ENCODE measurements around the gene TRIM29.

The TRIM29 gene

DNA sequence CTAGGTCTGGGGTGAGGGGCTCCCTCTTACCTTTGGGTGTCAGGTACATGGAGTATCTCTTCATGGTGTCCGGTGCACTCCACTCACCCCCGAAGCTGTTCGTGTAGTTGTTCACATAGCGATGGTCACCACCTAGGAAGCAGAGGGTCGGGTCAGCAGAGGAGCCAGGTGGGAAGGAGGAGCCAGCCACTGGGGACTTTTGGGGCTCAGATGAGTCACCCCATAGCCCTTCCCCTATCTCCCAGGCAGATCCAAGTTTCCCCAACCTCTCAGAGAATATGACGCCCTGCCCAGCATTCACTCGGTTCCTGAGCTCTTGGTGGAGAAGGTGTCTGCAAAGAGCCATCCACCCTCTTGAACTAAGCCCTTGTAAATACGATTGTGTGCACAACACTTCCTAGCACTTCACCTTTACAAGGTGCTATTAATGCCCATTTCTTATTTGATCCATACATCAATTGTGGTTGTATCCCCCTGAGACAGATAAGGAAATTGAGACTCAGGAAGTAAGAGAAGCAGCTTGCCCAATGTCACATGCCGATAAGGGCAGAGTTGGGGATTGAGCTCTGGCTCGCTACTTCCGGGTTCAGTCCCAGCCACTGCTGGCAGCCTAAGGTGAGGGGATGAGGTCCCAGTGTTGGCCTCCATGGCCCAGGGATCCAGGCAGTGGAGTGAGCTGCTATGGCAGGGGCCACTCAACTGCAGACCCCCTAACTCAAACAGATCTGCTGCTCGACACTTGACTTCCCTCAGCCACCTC, 14.8 kb downstream of the TRIM29 start:
- no peak overlapping the region for H3K27ac ChIP-seq (ENCODE audit: insufficient read depth, low read depth, low read length, poor library complexity, severe bottlenecking)
- peaks cover 3% of the 10 kb centered on the region for H3K4me1 ChIP-seq (ENCODE audit: control insufficient read depth, insufficient read depth, low read length)
- H3K9me3 ChIP-seq (ENCODE audit: control insufficient read depth, low read length), result no peaks in the 10 kb centered on the region
- no peak overlapping the region for H3K4me3 ChIP-seq (ENCODE audit: insufficient read depth, low read depth, low read length)
- 94 to 95% methylated on average over 12 of the region's 12 CpGs for WGBS, 2 experiments
- H3K36me3 ChIP-seq (ENCODE audit: control insufficient read depth, insufficient read depth, low read length), result no peaks in the 10 kb centered on the region
- H3K27me3 ChIP-seq (ENCODE audit: control insufficient read depth, insufficient read depth, low read length, poor library complexity, severe bottlenecking), result peaks cover 3% of the 10 kb centered on the region

DNA sequence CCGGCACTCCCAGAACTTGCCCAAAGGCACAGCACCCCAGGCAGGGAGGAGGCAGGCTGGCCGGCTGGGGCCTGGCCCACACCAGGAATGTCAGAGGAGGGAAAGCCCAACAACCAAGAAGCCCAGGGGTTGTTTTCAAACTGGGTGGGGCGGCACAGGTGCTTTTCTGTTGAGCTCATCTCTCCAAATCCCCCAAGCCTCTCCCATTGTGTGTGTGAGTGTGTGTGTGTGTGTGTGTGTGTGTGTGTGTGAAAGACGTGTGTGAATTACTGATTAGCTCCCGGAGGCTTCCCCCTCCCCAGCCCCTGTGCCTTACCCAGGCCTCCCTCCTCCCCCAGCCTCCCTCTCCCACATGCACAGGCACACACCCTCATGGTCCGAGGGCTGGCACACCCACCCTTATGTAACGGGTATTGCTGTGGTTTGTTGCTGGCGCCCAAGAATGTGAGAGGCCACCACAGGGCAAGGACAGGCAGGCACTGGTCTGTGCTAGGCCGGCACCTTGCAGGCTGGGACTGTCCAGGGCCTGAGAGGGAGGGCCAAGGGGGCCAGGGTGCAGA, 15.9 kb downstream of the TRIM29 start:
- WGBS, 2 experiments, result 78 to 80% methylated on average over 8 of the region's 9 CpGs
- Histone ChIP-seq H3K4me3 (ENCODE audit: insufficient read depth, low read depth, low read length) (no peak overlapping the region), H3K9me3 (ENCODE audit: control insufficient read depth, low read length) (no peaks in the 10 kb centered on the region), H3K4me1 (ENCODE audit: control insufficient read depth, insufficient read depth, low read length) (peaks cover 6% of the 10 kb centered on the region), H3K27ac (ENCODE audit: insufficient read depth, low read depth, low read length, poor library complexity, severe bottlenecking) (no peak overlapping the region), H3K27me3 (ENCODE audit: control insufficient read depth, insufficient read depth, low read length, poor library complexity, severe bottlenecking) (peaks cover 3% of the 10 kb centered on the region), H3K36me3 (ENCODE audit: control insufficient read depth, insufficient read depth, low read length) (no peaks in the 10 kb centered on the region)

DNA sequence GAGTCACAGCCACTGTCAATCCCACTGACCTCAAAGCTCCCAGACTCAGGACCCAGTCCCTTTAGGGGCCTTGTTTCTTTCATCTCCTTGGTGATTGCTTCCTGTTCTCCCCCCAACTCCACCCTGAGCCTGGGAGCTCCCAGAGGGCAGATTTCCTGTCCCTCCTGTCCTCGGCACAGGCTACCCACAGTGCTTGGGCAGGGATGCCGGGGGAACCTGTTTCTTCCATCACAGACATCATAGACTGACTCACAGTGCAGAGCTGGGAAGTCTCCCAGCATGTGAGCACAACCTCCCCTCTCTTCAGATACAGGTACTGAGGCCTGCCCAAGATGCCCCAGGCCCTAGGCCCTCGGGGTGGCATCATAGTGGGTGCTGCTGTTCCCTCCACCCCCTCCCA, 16.6 kb downstream of the TRIM29 start:
- H3K36me3 ChIP-seq (ENCODE audit: control insufficient read depth, insufficient read depth, low read length), result no peaks in the 10 kb centered on the region
- no peak overlapping the region for H3K4me3 ChIP-seq (ENCODE audit: insufficient read depth, low read depth, low read length)
- peaks cover 6% of the 10 kb centered on the region for H3K4me1 ChIP-seq (ENCODE audit: control insufficient read depth, insufficient read depth, low read length)
- no peaks in the 10 kb centered on the region for H3K9me3 ChIP-seq (ENCODE audit: control insufficient read depth, low read length)
- 85 to 89% methylated on average over 3 of the region's 3 CpGs for WGBS, 2 experiments
- H3K27me3 ChIP-seq (ENCODE audit: control insufficient read depth, insufficient read depth, low read length, poor library complexity, severe bottlenecking), result peaks cover 3% of the 10 kb centered on the region
- H3K27ac ChIP-seq (ENCODE audit: insufficient read depth, low read depth, low read length, poor library complexity, severe bottlenecking), result no peak overlapping the region

DNA sequence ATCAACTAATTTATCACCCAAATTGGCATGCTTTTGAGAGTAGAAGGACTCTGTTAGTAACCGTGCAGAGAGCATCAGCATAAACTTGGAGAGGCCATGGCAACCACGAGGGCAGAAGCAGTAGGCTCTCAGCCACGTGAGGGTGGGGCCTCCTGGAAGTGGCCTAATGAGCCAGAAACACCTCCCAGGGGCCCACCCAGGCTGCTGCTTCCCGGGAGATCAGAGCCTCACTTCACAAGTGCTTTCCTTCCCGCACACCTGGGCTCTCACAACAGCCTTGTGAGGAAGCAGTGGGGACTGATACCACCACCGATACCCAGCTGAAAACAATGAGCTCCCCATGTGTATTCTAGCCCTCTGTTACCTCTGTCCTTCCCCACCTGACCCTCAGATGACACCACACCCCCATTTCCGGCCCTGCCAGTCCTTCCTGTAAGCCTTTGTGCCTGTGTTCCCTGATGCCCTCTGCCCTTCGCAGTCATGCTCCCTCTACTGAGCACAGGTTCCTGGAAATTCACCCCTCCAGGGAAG, 17.0 kb downstream of the TRIM29 start:
- peaks cover 6% of the 10 kb centered on the region for H3K4me1 ChIP-seq (ENCODE audit: control insufficient read depth, insufficient read depth, low read length)
- H3K4me3 ChIP-seq (ENCODE audit: insufficient read depth, low read depth, low read length), result no peak overlapping the region
- WGBS, 2 experiments, result 89 to 90% methylated on average over 8 of the region's 8 CpGs
- no peak overlapping the region for H3K27ac ChIP-seq (ENCODE audit: insufficient read depth, low read depth, low read length, poor library complexity, severe bottlenecking)
- H3K9me3 ChIP-seq (ENCODE audit: control insufficient read depth, low read length), result no peaks in the 10 kb centered on the region
- H3K27me3 ChIP-seq (ENCODE audit: control insufficient read depth, insufficient read depth, low read length, poor library complexity, severe bottlenecking), result peaks cover 3% of the 10 kb centered on the region
- no peaks in the 10 kb centered on the region for H3K36me3 ChIP-seq (ENCODE audit: control insufficient read depth, insufficient read depth, low read length)

DNA sequence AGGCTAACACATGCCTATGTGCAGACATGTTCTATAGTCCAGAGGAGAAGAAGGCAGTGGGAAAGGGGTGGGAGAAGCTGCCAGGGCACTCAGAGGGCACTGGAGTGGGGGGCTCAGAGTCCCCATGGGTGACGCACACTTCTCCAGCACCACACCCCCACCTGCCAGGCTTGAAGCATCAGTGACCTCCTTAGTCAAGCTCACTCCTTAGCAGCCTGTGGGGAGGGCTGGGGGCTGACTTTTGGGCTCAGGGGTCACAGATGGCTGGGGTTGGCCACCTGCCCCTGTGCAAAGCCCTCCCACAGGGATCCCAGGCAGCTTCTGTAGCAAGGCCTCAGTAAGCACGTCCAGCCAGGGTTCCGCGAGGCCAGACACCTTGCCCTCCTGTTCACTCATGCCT, 18.8 kb downstream of the TRIM29 start:
- WGBS, 2 experiments, result 87 to 95% methylated on average over 4 of the region's 4 CpGs
- Histone ChIP-seq H3K4me1 (ENCODE audit: control insufficient read depth, insufficient read depth, low read length) (peaks cover 6% of the 10 kb centered on the region), H3K4me3 (ENCODE audit: insufficient read depth, low read depth, low read length) (no peak overlapping the region), H3K27me3 (ENCODE audit: control insufficient read depth, insufficient read depth, low read length, poor library complexity, severe bottlenecking) (no peaks in the 10 kb centered on the region), H3K27ac (ENCODE audit: insufficient read depth, low read depth, low read length, poor library complexity, severe bottlenecking) (no peak overlapping the region), H3K9me3 (ENCODE audit: control insufficient read depth, low read length) (no peaks in the 10 kb centered on the region), H3K36me3 (ENCODE audit: control insufficient read depth, insufficient read depth, low read length) (no peaks in the 10 kb centered on the region)

DNA sequence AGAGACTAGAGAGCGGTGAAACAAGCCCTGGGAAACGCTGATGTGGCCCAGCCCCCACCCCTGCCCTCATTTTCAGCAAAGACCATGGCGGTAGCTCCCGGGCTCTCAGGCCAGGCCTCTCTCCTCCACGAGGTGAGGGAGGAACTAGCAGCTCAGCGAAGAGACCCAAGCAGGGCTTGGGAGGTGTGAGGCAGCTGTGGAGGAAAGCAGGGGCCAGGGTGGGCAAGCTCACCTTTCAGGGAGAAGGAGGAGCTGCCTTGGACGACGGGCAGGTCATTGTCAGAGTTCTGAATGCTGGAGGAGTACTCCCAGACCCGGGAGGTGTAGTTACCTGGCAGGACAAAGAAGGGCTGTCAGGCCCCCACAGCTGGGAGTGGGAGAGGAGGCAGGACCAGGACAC, 19.9 kb downstream of the TRIM29 start:
- Histone ChIP-seq H3K27me3 (ENCODE audit: control insufficient read depth, insufficient read depth, low read length, poor library complexity, severe bottlenecking) (no peaks in the 10 kb centered on the region), H3K27ac (ENCODE audit: insufficient read depth, low read depth, low read length, poor library complexity, severe bottlenecking) (no peak overlapping the region), H3K4me1 (ENCODE audit: control insufficient read depth, insufficient read depth, low read length) (peaks cover 6% of the 10 kb centered on the region), H3K9me3 (ENCODE audit: control insufficient read depth, low read length) (no peaks in the 10 kb centered on the region), H3K4me3 (ENCODE audit: insufficient read depth, low read depth, low read length) (no peak overlapping the region), H3K36me3 (ENCODE audit: control insufficient read depth, insufficient read depth, low read length) (no peaks in the 10 kb centered on the region)
- WGBS, 2 experiments, result 61 to 64% methylated on average over 9 of the region's 9 CpGs

DNA sequence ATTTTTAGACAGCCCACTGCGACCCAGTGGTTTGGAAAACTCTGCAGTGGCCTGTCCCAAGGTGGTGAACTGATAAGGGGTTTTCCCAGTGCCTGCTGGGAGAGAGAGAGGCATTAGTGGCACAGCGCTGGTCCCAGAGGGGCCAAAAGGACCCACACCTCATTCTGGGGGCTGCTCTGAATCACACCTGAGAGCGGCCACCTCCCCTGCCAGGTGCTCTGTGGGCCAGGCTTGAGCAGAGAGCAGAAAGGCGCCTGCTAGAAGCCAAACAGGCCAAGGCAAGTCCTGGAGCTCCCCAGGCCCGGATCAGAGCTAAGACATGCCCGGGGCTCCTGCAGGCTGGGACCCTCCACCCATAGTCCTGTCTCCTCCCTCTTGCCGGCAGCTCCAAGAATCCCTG, 20.9 kb downstream of the TRIM29 start:
- no peaks in the 10 kb centered on the region for H3K9me3 ChIP-seq (ENCODE audit: control insufficient read depth, low read length)
- WGBS, 2 experiments, result 90 to 94% methylated on average over 7 of the region's 7 CpGs
- no peaks in the 10 kb centered on the region for H3K36me3 ChIP-seq (ENCODE audit: control insufficient read depth, insufficient read depth, low read length)
- H3K27ac ChIP-seq (ENCODE audit: insufficient read depth, low read depth, low read length, poor library complexity, severe bottlenecking), result no peak overlapping the region
- no peaks in the 10 kb centered on the region for H3K27me3 ChIP-seq (ENCODE audit: control insufficient read depth, insufficient read depth, low read length, poor library complexity, severe bottlenecking)
- H3K4me3 ChIP-seq (ENCODE audit: insufficient read depth, low read depth, low read length), result no peak overlapping the region
- peaks cover 6% of the 10 kb centered on the region for H3K4me1 ChIP-seq (ENCODE audit: control insufficient read depth, insufficient read depth, low read length)

DNA sequence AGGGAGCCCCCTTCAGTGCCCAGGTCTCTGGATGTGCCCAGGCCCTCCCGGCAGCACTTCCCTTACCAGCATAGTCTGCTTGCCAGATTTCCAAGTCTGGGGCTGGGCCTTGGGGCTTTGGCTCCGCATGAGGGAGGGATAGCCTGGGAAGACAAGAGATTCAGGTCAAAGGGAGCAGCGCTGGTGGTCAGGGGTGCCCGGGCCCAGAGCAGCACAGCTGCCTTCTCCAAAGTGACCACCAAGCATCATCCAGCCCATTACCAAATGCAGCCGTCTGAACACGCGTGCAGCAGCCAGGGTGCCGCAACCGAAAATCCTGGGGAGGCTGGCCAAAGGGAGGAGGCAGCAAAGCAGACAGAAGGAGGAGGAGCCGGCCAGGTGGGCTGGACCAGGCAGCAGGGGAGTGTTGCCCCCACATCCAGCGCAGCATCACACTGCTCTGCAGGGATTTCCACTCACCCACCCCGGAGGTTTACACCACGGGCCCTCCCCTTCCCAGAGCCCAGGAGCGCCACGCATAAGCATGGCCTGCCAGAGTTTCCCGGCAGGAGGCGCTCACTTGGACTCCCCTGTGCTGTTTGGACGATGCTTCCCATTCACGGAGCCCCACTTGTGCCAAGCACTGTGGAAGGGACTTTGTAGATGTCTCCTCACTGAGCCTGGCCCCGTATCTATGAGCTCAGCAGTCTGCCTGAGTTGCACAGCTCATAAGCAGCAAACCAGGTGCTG, 22.5 kb downstream of the TRIM29 start:
- H3K36me3 ChIP-seq (ENCODE audit: control insufficient read depth, insufficient read depth, low read length), result no peaks in the 10 kb centered on the region
- peaks cover 6% of the 10 kb centered on the region for H3K4me1 ChIP-seq (ENCODE audit: control insufficient read depth, insufficient read depth, low read length)
- WGBS, 2 experiments, result 81 to 82% methylated on average over 20 of the region's 20 CpGs
- H3K27ac ChIP-seq (ENCODE audit: insufficient read depth, low read depth, low read length, poor library complexity, severe bottlenecking), result no peak overlapping the region
- no peaks in the 10 kb centered on the region for H3K27me3 ChIP-seq (ENCODE audit: control insufficient read depth, insufficient read depth, low read length, poor library complexity, severe bottlenecking)
- H3K9me3 ChIP-seq (ENCODE audit: control insufficient read depth, low read length), result no peaks in the 10 kb centered on the region
- H3K4me3 ChIP-seq (ENCODE audit: insufficient read depth, low read depth, low read length), result no peak overlapping the region

DNA sequence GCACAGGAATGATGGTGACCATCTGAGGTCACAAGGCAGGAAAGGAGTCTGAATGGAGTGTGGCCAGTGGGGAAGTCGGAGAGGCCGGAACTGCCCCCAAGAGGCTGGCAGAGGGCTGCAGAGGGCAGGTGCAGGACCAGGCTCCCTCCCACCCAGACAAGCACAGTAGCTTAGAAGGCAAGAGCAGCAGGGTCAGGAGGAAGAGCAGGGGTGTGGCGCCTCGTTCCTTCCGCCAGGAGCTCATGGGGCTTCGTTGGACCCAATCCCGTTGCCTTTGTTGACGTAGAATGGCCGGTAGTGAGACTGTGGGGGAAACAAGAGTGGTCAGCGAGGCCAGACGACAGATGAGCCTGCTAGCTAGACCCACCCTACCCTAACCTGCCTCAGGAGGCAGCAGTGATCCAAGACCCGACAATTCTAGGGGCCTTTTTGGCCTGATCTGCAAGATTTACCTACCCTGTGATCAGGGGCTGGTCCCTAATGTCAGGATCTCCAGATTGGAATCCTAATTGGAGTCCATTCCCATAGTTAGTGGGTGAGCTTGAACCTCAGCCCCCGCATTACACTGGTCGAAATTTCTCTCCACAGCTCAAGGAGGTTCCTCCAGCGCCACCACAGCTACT, 25.6 kb downstream of the TRIM29 start:
- no peaks in the 10 kb centered on the region for H3K36me3 ChIP-seq (ENCODE audit: control insufficient read depth, insufficient read depth, low read length)
- WGBS, 2 experiments, result 84% methylated on average over 15 of the region's 15 CpGs
- no peak overlapping the region for H3K4me3 ChIP-seq (ENCODE audit: insufficient read depth, low read depth, low read length)
- no peak overlapping the region for H3K27ac ChIP-seq (ENCODE audit: insufficient read depth, low read depth, low read length, poor library complexity, severe bottlenecking)
- H3K9me3 ChIP-seq (ENCODE audit: control insufficient read depth, low read length), result no peaks in the 10 kb centered on the region
- peaks cover 6% of the 10 kb centered on the region for H3K4me1 ChIP-seq (ENCODE audit: control insufficient read depth, insufficient read depth, low read length)
- no peaks in the 10 kb centered on the region for H3K27me3 ChIP-seq (ENCODE audit: control insufficient read depth, insufficient read depth, low read length, poor library complexity, severe bottlenecking)

DNA sequence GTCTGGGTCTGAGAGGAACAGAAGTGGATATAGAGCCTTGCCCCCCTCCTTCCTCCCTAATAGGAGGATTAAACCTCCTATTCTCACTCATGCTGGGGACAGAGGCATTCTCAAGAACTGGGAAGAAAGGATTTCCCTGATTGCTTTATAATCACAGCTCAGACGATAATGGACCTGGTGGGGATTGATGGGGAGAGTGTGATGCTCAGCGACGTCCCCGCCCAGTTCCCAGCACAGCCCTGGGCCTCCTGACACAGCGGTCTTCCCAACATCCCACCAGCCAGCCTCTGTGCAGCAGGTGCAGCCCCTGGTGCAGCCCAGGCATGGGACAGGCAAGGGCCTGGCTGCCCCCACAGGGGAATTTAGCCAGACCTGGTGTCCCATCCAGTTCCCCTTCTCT, 28.4 kb downstream of the TRIM29 start:
- WGBS, 2 experiments, result 77 to 81% methylated on average over 5 of the region's 5 CpGs
- Histone ChIP-seq H3K27me3 (ENCODE audit: control insufficient read depth, insufficient read depth, low read length, poor library complexity, severe bottlenecking) (no peaks in the 10 kb centered on the region), H3K9me3 (ENCODE audit: control insufficient read depth, low read length) (no peaks in the 10 kb centered on the region), H3K4me1 (ENCODE audit: control insufficient read depth, insufficient read depth, low read length) (peaks cover 6% of the 10 kb centered on the region), H3K27ac (ENCODE audit: insufficient read depth, low read depth, low read length, poor library complexity, severe bottlenecking) (no peak overlapping the region), H3K36me3 (ENCODE audit: control insufficient read depth, insufficient read depth, low read length) (no peaks in the 10 kb centered on the region), H3K4me3 (ENCODE audit: insufficient read depth, low read depth, low read length) (no peak overlapping the region)

Measured in ectodermal cell (in vitro differentiated cells).